HCT116 (cell line): ENCODE results near the gene ZSWIM7. TPM values are rescaled to one million over a fixed set of nuclear protein-coding genes. Genes with fewer than 3 reads are reported as not detected.
A peak's percentile ranks its signal among the peaks of the same experiment; 100 is the strongest.

ENCODE experiments used
- ATAC-seq: fragments of 200-7000 bp; cut with Tn5 transposase; 2 replicates; pipeline ENCODE4 v1.9.1; 2020; ENCODE audit warnings: mild to moderate bottlenecking, moderate library complexity
- BruUV-seq: library from RNA; stranded (reverse); fragments of 400-500 nt; replicated peaks from 2 replicates; lab custom pipeline; 2021; lab: Mats Ljungman, UMichigan
- CTCF ChIA-PET: fragments of 300-600 bp; sonication (Branson Sonifier 250); formaldehyde crosslinking; loops from one replicate; lab custom pipeline; 2021; ENCODE audit warnings: antibody characterized with exemption; lab: Charles Lee
- POLR2A ChIA-PET: fragments of 300-600, 350-600 bp; sonication (Branson Sonifier 250); formaldehyde crosslinking; loops from one replicate; lab custom pipeline; 2021; ENCODE audit warnings: antibody characterized with exemption; lab: Charles Lee
- RAD21 ChIA-PET, 2 experiments: fragments of 300-600 bp; sonication (Branson Sonifier 250); formaldehyde crosslinking; loops; one replicate each; lab custom pipeline; 2023; ENCODE audit warnings: low total read pairs in 2 of 2; ENCODE audit not compliant: uncharacterized antibody in 2 of 2, unreplicated experiment in 2 of 2, low non-redundant PET in 1 of 2; lab: Charles Lee
- DNase-seq: peaks from one replicate; pipeline ENCODE4 v3.0.0-alpha.2; 2010; ENCODE audit warnings: low read depth, low spot score
- H2AFZ ChIP-seq: fragments of 200-600 bp; shearing (Covaris generic), sonication (generic); 2 replicates; pipeline ENCODE4 v1.6.1; 2017; ENCODE audit warnings: low read depth, mixed run types, mixed read lengths, antibody characterized with exemption, low read length; ENCODE audit not compliant: poor library complexity, severe bottlenecking
- H3K27ac ChIP-seq: 2 replicates; pipeline ENCODE4 v1.5.1; 2012; ENCODE audit warnings: low read depth, low read length
- H3K27me3 ChIP-seq: fragments of 200-600 bp; sonication (generic); 2 replicates; pipeline ENCODE4 v1.6.1; 2016; ENCODE audit warnings: mixed run types, low read length, mixed read lengths; ENCODE audit not compliant: insufficient read depth
- H3K36me3 ChIP-seq, 2 experiments: fragments of 200-500 bp in 1 of 2; fragments of 200-600 bp in 1 of 2; sonication (Bioruptor generic) in 1 of 2; sonication (generic) in 1 of 2; 2 replicates each; pipeline versions ENCODE4 v1.5.1 to v1.6.1; 2014 to 2016; ENCODE audit warnings: low read length in 2 of 2, inconsistent platforms in 1 of 2, mixed read lengths in 1 of 2, mixed run types in 1 of 2; ENCODE audit not compliant: insufficient read depth in 2 of 2, control insufficient read depth in 1 of 2
- H3K4me1 ChIP-seq, 2 experiments: fragments of 200-600 bp in 1 of 2; sonication (generic) in 1 of 2; 2 replicates each; pipeline versions ENCODE4 v1.5.1 to v1.6.1; 2012 to 2017; ENCODE audit warnings: low read length in 2 of 2, inconsistent platforms in 1 of 2, mild to moderate bottlenecking in 1 of 2, mixed read lengths in 1 of 2, mixed run types in 1 of 2, moderate library complexity in 1 of 2; ENCODE audit not compliant: insufficient read depth in 2 of 2, control insufficient read depth in 1 of 2
- H3K4me2 ChIP-seq: fragments of 200-600 bp; sonication (generic); 2 replicates; pipeline ENCODE4 v1.6.1; 2017; ENCODE audit warnings: mixed run types, low read length, mixed read lengths
- H3K4me3 ChIP-seq, 2 experiments: fragments of 200-600 bp in 1 of 2; sonication (generic) in 1 of 2; replicated peaks in 1 of 2; 2 replicates each; pipeline ENCODE4 v1.5.1; 2011 to 2016; ENCODE audit warnings: low read length in 2 of 2, control low read depth in 1 of 2, low read depth in 1 of 2, mild to moderate bottlenecking in 1 of 2, mixed read lengths in 1 of 2, mixed run types in 1 of 2
- H3K79me2 ChIP-seq: fragments of 200-600 bp; sonication (generic); 2 replicates; pipeline ENCODE4 v1.6.1; 2017; ENCODE audit warnings: mild to moderate bottlenecking, mixed run types, low read length, moderate library complexity, mixed read lengths; ENCODE audit not compliant: insufficient read depth
- H3K9ac ChIP-seq: fragments of 200-600 bp; sonication (generic); 2 replicates; pipeline ENCODE4 v1.6.1; 2016; ENCODE audit warnings: low read length, mixed read lengths
- H3K9me2 ChIP-seq: fragments of 200-600 bp; sonication (generic), shearing (Covaris generic); 2 replicates; pipeline ENCODE4 v1.6.1; 2017; ENCODE audit warnings: mixed run types, mild to moderate bottlenecking, moderate library complexity; ENCODE audit not compliant: insufficient read depth
- H3K9me3 ChIP-seq, 2 experiments: fragments of 200-500 bp in 1 of 2; fragments of 200-600 bp in 1 of 2; sonication (Bioruptor generic) in 1 of 2; sonication (generic) in 1 of 2; 2 replicates each; pipeline ENCODE4 v1.6.1; 2014 to 2017; ENCODE audit warnings: low read length in 2 of 2, mixed read lengths in 2 of 2, inconsistent platforms in 1 of 2, low read depth in 1 of 2, mild to moderate bottlenecking in 1 of 2, mixed run types in 1 of 2, moderate library complexity in 1 of 2; ENCODE audit not compliant: control insufficient read depth in 1 of 2, insufficient read depth in 1 of 2
- H4K20me1 ChIP-seq: fragments of 200-600 bp; sonication (generic), shearing (Covaris generic); 2 replicates; pipeline ENCODE4 v1.6.1; 2017; ENCODE audit warnings: mixed run types, mild to moderate bottlenecking, moderate library complexity; ENCODE audit not compliant: insufficient read depth
- CBX3 ChIP-seq: IDR thresholded peaks from 2 replicates; pipeline ENCODE4 v1.6.1; 2012; ENCODE audit warnings: low read depth
- CEBPB ChIP-seq: IDR thresholded peaks from 2 replicates; pipeline ENCODE4 v1.6.1; 2012; ENCODE audit warnings: low read depth
- ELF1 ChIP-seq: IDR thresholded peaks from 2 replicates; pipeline ENCODE4 v1.6.1; 2012; ENCODE audit warnings: low read depth, borderline replicate concordance
- EZH2 ChIP-seq: fragments of 200-600 bp; sonication (generic); IDR thresholded peaks from 2 replicates; pipeline ENCODE4 v1.6.1; 2017; ENCODE audit warnings: antibody characterized with exemption, mixed run types
- FOSL1 ChIP-seq: IDR thresholded peaks from 2 replicates; pipeline ENCODE4 v1.6.1; 2012; ENCODE audit warnings: low read depth
- JUND ChIP-seq: IDR thresholded peaks from 2 replicates; pipeline ENCODE4 v1.6.1; 2012
- POLR2AphosphoS5 ChIP-seq: IDR thresholded peaks from 2 replicates; pipeline ENCODE4 v1.6.1; 2011; ENCODE audit warnings: mild to moderate bottlenecking, low read depth, low read length, moderate library complexity
- RAD21 ChIP-seq: IDR thresholded peaks from 2 replicates; pipeline ENCODE4 v1.6.1; 2012; ENCODE audit warnings: low read depth, mild to moderate bottlenecking
- SP1 ChIP-seq: IDR thresholded peaks from 2 replicates; pipeline ENCODE4 v1.6.1; 2012; ENCODE audit warnings: low read depth
- TCF7L2 ChIP-seq: IDR thresholded peaks from 2 replicates; pipeline ENCODE4 v1.7.0; 2011; ENCODE audit warnings: borderline replicate concordance, inconsistent platforms; ENCODE audit not compliant: insufficient read depth, insufficient read length; ENCODE audit errors: extremely low read depth
- ZFX ChIP-seq: fragments of 450-650 bp; IDR thresholded peaks from 2 replicates; pipeline ENCODE4 v1.6.1; 2017
- ZNF274 ChIP-seq: fragments of 200-500 bp; sonication (Bioruptor generic); IDR thresholded peaks from 2 replicates; pipeline ENCODE4 v1.6.1; 2014; ENCODE audit warnings: mild to moderate bottlenecking, low read depth, low read length, inconsistent platforms
- intact Hi-C: fragments of 100-400 bp; cut with micrococcal nuclease; formaldehyde crosslinking; loops from 2 replicates; pipeline ENCODE4 v1.10.0; 2022
- total RNA-seq: library from RNA; stranded (reverse); gene quantifications from one replicate; pipeline ENCODE4 v1.2.1, GENCODE V29; 2021; ENCODE audit not compliant: unreplicated experiment

ZSWIM7 gene
- total RNA-seq, 1 experiment from 2014 or later: 33.5 TPM

DNA sequence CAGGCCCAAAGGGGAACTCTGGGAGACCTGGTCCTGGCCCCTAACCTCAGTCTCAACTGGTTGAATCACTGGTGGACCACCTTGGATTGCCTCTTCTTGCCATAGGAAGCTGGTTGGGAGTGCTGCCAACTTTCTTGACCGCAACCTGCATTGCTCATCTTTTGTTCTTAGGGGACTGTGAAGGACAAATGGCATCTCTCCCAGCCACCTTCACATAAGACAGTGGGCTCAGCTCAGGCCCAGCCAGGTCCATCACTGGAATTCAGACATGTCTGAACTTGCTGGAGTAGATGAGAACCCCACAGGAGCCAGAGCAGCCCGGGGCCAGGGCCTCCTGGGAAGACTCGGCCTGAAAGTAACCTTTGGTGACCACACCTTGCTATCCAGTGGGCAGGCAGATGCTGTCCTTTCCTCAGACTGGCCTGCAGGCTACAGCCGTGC is 35.8 kb downstream of the ZSWIM7 start:
- ChIA-PET POLR2A (interaction anchor here (0.9 kb wide), 1 partner anchor 36 kb away, joined by 3 read pairs; the partner anchor contains the start of genes TTC19 and ZSWIM7), RAD21 (interaction anchor here in 1 of 2 experiments (0.6 kb wide), 1 partner anchor 11 kb away, joined by 3 read pairs; no protein-coding TSS in a partner anchor), CTCF (interaction anchor here (0.7 kb wide), 1 partner anchor 18 kb away, joined by 3 read pairs; no protein-coding TSS in a partner anchor)
- Histone ChIP-seq H3K9ac (peak overlapping the region; percentile 63), H3K36me3 (peaks cover 0 to 14% of the 10 kb centered on the region in 2 experiments; a peak in 1 of 4 replicates), H2AFZ (no peak overlapping the region), H3K27me3 (no peaks in the 10 kb centered on the region), H3K9me2 (no peaks in the 10 kb centered on the region), H3K9me3 (no peaks in the 10 kb centered on the region), H3K4me2 (peak overlapping the region; percentile 80), H3K27ac (peak overlapping the region; percentile 92), H4K20me1 (no peaks in the 10 kb centered on the region), H3K4me3 (peak overlapping the region; percentile 15 to 44; a peak in 3 of 4 replicates), H3K4me1 (peaks cover 85 to 97% of the 10 kb centered on the region in 2 experiments), H3K79me2 (peaks cover 93% of the 10 kb centered on the region)
- no TSS peak for BruUV-seq
- peak; percentile 67 for ATAC-seq
- TF ChIP-seq SP1 (peak; percentile 82), JUND (peak; percentile 64; the same call in 1 of the 2 replicates), EZH2 (no peak), FOSL1 (peak; percentile 67; the same call in 1 of the 2 replicates), CEBPB (peak; percentile 73; the same call in 1 of the 2 replicates), ZFX (0 out of 2 replicates have a peak, but pooled peaks have one; percentile 18), RAD21 (no peak; the same call in 1 of the 2 replicates), CBX3 (peak; percentile 66; the same call in 1 of the 2 replicates), ZNF274 (no peak), POLR2AphosphoS5 (peak; percentile 62), TCF7L2 (peak; percentile 87), ELF1 (no peak)
- intact Hi-C loops: no loop called here
- peak; percentile 96 for DNase-seq
